KMS-11 (cell line): ENCODE data around the gene ERLIN1.

Experiments used
- H2AFZ ChIP-seq: fragments of 200-600 bp; sonication (generic); 2 replicates; pipeline ENCODE4 v1.6.1; 2016; ENCODE audit warnings: antibody characterized with exemption, mixed run types, low read depth
- H3K27ac ChIP-seq: fragments of 200-600 bp; sonication (generic); 2 replicates; pipeline ENCODE4 v1.6.1; 2016; ENCODE audit warnings: mild to moderate bottlenecking, mixed run types
- H3K27me3 ChIP-seq: fragments of 200-600 bp; sonication (generic); 2 replicates; pipeline ENCODE4 v1.6.1; 2017; ENCODE audit warnings: mild to moderate bottlenecking, low read depth, mixed run types, moderate library complexity; ENCODE audit not compliant: insufficient read depth
- H3K36me3 ChIP-seq: fragments of 200-600 bp; sonication (generic); 2 replicates; pipeline ENCODE4 v1.6.1; 2017; ENCODE audit warnings: mild to moderate bottlenecking, mixed run types; ENCODE audit not compliant: insufficient read depth
- H3K4me1 ChIP-seq: fragments of 200-600 bp; sonication (generic); 2 replicates; pipeline ENCODE4 v1.6.1; 2016; ENCODE audit warnings: mild to moderate bottlenecking, low read depth, mixed run types; ENCODE audit not compliant: poor library complexity, severe bottlenecking
- H3K4me2 ChIP-seq: fragments of 200-600 bp; sonication (generic); 2 replicates; pipeline ENCODE4 v1.7.0; 2016; ENCODE audit warnings: mild to moderate bottlenecking, mixed run types
- H3K4me3 ChIP-seq: fragments of 200-600 bp; sonication (generic); IDR thresholded peaks from 2 replicates; pipeline ENCODE4 v1.6.1; 2017; ENCODE audit warnings: low read depth, low read length, mixed read lengths; ENCODE audit not compliant: insufficient read depth
- H3K79me2 ChIP-seq: fragments of 200-600 bp; sonication (generic); 2 replicates; pipeline ENCODE4 v1.6.1; 2016; ENCODE audit warnings: low read depth, mixed run types; ENCODE audit not compliant: insufficient read depth
- H3K9ac ChIP-seq: fragments of 200-600 bp; sonication (generic); 2 replicates; pipeline ENCODE4 v1.6.1; 2016; ENCODE audit warnings: mild to moderate bottlenecking, mixed run types
- H4K20me1 ChIP-seq: fragments of 200-600 bp; sonication (generic); 2 replicates; pipeline ENCODE4 v1.6.1; 2016; ENCODE audit warnings: mild to moderate bottlenecking, mixed run types; ENCODE audit not compliant: insufficient read depth
- TF ChIP-seq, protein P1 (sequence below): fragments of 200-600 bp; sonication (generic); conservative IDR thresholded peaks from 2 replicates; pipeline ENCODE4 v1.6.1; 2017; ENCODE audit warnings: low read depth, mild to moderate bottlenecking, antibody characterized with exemption, low read length, moderate library complexity, mixed read lengths

Gene ERLIN1

DNA sequence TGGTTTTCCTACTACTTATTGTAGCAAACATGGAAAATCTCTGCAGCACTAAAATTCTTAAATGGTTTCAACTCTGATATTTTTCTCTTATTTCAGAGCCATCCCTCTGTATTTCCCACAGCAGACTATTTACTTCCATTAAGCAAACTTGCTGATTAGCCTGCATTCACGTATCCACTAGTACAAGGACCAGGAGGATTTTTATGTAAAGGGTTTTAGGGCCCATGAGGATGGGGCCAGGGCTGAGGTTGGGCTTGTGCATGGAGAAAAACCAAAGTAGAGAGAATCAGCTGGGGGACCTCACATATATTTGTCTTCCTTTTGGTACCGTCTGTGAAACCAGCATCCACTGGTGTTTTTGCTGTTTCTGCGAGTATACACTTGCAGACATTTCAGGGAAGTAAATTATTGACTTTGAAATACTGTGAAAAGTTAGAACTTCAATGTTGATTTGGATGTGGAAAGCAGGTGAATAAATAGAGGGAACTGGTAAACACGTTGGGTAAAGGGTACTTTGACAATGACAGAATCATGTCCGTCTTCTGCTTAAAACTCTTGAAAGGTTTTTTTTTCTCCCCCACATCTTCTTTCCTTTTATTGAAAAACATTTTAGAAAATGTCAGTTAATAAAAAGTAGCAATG, 44.3 kb downstream of the ERLIN1 start:
- H3K27me3 ChIP-seq = no peaks in the 10 kb centered on the region
- H3K4me3 ChIP-seq = no peak overlapping the region
- no peaks in the 10 kb centered on the region for H3K4me1 ChIP-seq
- no peak overlapping the region for H3K9ac ChIP-seq
- H3K27ac ChIP-seq = no peak overlapping the region
- H3K4me2 ChIP-seq = no peak overlapping the region
- no peaks in the 10 kb centered on the region for H4K20me1 ChIP-seq
- H2AFZ ChIP-seq = no peak overlapping the region
- TF ChIP-seq, protein P1, sequence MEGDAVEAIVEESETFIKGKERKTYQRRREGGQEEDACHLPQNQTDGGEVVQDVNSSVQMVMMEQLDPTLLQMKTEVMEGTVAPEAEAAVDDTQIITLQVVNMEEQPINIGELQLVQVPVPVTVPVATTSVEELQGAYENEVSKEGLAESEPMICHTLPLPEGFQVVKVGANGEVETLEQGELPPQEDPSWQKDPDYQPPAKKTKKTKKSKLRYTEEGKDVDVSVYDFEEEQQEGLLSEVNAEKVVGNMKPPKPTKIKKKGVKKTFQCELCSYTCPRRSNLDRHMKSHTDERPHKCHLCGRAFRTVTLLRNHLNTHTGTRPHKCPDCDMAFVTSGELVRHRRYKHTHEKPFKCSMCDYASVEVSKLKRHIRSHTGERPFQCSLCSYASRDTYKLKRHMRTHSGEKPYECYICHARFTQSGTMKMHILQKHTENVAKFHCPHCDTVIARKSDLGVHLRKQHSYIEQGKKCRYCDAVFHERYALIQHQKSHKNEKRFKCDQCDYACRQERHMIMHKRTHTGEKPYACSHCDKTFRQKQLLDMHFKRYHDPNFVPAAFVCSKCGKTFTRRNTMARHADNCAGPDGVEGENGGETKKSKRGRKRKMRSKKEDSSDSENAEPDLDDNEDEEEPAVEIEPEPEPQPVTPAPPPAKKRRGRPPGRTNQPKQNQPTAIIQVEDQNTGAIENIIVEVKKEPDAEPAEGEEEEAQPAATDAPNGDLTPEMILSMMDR = no peak
- no peaks in the 10 kb centered on the region for H3K79me2 ChIP-seq
- H3K36me3 ChIP-seq = no peaks in the 10 kb centered on the region

DNA sequence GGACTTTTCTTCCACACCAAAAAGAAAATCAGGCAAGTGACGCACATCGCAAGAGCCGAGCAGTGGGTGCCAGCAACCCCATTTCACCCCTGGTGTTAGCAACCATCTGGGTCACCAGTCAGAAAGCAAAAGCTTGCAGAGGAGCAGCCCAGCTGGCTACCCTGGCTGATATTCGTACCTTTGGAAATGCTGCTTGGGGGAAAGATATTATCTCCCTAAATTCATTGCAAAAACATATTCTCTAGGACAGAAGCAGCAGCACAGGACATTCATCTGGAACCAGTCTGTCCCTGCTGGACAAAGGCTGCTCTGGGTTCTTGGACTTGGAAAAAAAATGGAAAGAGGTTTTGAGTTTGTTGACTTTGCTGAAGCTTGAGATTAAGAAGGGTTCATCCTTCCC, 45.8 kb downstream of the ERLIN1 start:
- Histone ChIP-seq H3K9ac (no peak overlapping the region), H3K4me3 (no peak overlapping the region), H3K4me2 (no peak overlapping the region), H3K4me1 (no peaks in the 10 kb centered on the region), H3K27me3 (no peaks in the 10 kb centered on the region), H4K20me1 (no peaks in the 10 kb centered on the region), H2AFZ (no peak overlapping the region), H3K79me2 (no peaks in the 10 kb centered on the region), H3K36me3 (no peaks in the 10 kb centered on the region), H3K27ac (no peak overlapping the region)
- TF ChIP-seq, protein P1 = no peak

DNA sequence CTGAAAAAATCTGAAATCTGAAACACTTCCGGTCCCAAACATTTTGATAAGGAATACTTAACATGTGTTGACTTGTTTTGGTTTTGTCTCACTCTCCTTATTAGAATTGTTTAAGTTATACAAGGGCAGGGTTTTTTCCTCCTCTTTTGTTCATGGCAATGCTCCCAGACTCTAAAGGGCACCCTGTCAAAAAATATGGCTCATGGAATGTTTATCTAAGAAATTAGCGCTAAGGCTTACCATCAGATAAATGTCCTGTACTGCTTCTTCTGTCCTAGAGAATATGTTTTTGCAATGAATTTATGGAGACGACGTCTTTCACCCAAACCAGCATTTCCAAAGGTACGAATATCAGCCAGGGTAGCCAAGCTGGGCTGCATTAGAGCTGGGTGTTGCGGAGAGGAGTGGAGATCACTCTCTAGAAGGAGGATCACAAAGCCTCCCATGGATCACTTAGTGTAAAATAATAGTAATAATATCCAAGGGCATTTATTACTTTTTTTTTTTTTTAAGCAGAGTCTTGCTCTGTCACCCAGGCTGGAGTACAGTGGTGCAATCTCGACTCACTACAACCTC, 46.8 kb downstream of the ERLIN1 start:
- no peak overlapping the region for H3K27ac ChIP-seq
- H3K4me1 ChIP-seq = no peaks in the 10 kb centered on the region
- H3K36me3 ChIP-seq = no peaks in the 10 kb centered on the region
- H3K4me3 ChIP-seq = no peak overlapping the region
- H4K20me1 ChIP-seq = no peaks in the 10 kb centered on the region
- TF ChIP-seq, protein P1 = no peak
- no peak overlapping the region for H3K4me2 ChIP-seq
- no peak overlapping the region for H3K9ac ChIP-seq
- no peak overlapping the region for H2AFZ ChIP-seq
- no peaks in the 10 kb centered on the region for H3K27me3 ChIP-seq
- no peaks in the 10 kb centered on the region for H3K79me2 ChIP-seq

DNA sequence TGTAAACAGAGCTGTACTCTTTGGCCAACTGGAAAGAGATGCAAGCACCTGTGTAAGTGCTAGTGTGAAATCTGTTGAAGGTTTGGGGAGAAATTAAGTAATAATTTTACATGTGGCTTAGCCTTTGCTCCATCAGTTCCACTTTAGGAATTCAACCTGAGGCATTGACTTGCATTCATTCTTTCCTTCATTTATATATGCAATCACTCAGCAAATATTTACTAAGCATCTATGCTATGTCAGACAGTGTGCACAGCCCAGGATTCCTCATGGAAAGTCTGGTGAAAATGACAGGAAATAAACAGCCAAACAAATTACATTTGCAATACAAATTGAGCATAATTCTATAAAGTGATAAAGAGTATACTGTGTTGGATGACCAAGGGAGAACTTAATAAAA, 50.3 kb downstream of the ERLIN1 start:
- Histone ChIP-seq H3K9ac (no peak overlapping the region), H3K27ac (no peak overlapping the region), H3K4me2 (no peak overlapping the region), H3K79me2 (no peaks in the 10 kb centered on the region), H4K20me1 (no peaks in the 10 kb centered on the region), H3K27me3 (no peaks in the 10 kb centered on the region), H3K4me1 (no peaks in the 10 kb centered on the region), H3K36me3 (no peaks in the 10 kb centered on the region), H2AFZ (no peak overlapping the region), H3K4me3 (no peak overlapping the region)
- TF ChIP-seq, protein P1 = no peak
